IMR-90 (cell line): ENCODE data around the gene LUC7L2. TPM values are rescaled to one million over a fixed set of nuclear protein-coding genes. Genes with fewer than 3 reads are reported as not detected.
"Not testable (repeated sequence)": the region's sequence is repeated elsewhere in the genome, so short reads cannot be mapped to it uniquely, and the experiment has no call there.

Experiments
- ATAC-seq: fragments of 200-7000 bp; cut with Tn5 transposase; 2 replicates; pipeline ENCODE4 v1.9.1; 2020; ENCODE audit warnings: low read depth, mild to moderate bottlenecking, moderate library complexity
- BruUV-seq: library from RNA; stranded (reverse); fragments of 400-500 nt; replicated peaks from 2 replicates; lab custom pipeline; 2021; lab: Mats Ljungman, UMichigan
- CTCF ChIA-PET: fragments of 300-600 bp; formaldehyde crosslinking; extraction: SDS; loops from one replicate; lab custom pipeline; 2021; ENCODE audit warnings: antibody characterized with exemption; lab: Yijun Ruan, JAX
- POLR2A ChIA-PET: fragments of 300-600 bp; sonication (Branson Sonifier 250); formaldehyde crosslinking; loops from one replicate; lab custom pipeline; 2022; ENCODE audit warnings: antibody characterized with exemption; ENCODE audit not compliant: unreplicated experiment; lab: Charles Lee
- DNase-seq: peaks from one replicate; pipeline ENCODE4 v3.0.0; 2013
- H2AFZ ChIP-seq: replicated peaks from 2 replicates; pipeline ENCODE3; 2013; ENCODE audit warnings: low read length, mild to moderate bottlenecking; ENCODE audit not compliant: poor library complexity
- H2AK5ac ChIP-seq: 2 replicates; pipeline ENCODE4 v1.6.1; 2013; ENCODE audit warnings: low read depth, low read length, inconsistent platforms
- H2AK9ac ChIP-seq: replicated peaks from 2 replicates; pipeline ENCODE3; 2013; ENCODE audit warnings: mild to moderate bottlenecking, low read depth, low read length, moderate library complexity; ENCODE audit not compliant: poor library complexity
- H2BK120ac ChIP-seq: 2 replicates; pipeline ENCODE4 v1.6.1; 2013; ENCODE audit warnings: low read depth, low read length, inconsistent platforms
- H2BK15ac ChIP-seq: 3 replicates; pipeline ENCODE4 v1.6.1; 2013; ENCODE audit warnings: low read depth, low read length, inconsistent platforms
- H2BK20ac ChIP-seq: 2 replicates; pipeline ENCODE4 v1.6.1; 2013; ENCODE audit warnings: low read depth, mild to moderate bottlenecking, inconsistent platforms, low read length, moderate library complexity
- H2BK5ac ChIP-seq: 2 replicates; pipeline ENCODE4 v1.6.1; 2013; ENCODE audit warnings: mild to moderate bottlenecking, low read depth, low read length, inconsistent platforms; ENCODE audit not compliant: poor library complexity, severe bottlenecking
- H3K14ac ChIP-seq: replicated peaks from 2 replicates; pipeline ENCODE4 v1.6.1; 2013; ENCODE audit warnings: low read depth, low read length, inconsistent platforms
- H3K18ac ChIP-seq: 2 replicates; pipeline ENCODE4 v1.6.1; 2013; ENCODE audit warnings: low read depth, low read length, control low read depth
- H3K23ac ChIP-seq: 2 replicates; pipeline ENCODE4 v1.6.1; 2013; ENCODE audit warnings: low read depth, low read length, inconsistent platforms
- H3K27ac ChIP-seq: 2 replicates; pipeline ENCODE4 v1.5.1; 2013; ENCODE audit warnings: mild to moderate bottlenecking, control low read depth, low read length; ENCODE audit not compliant: insufficient read depth
- H3K27me3 ChIP-seq: 2 replicates; pipeline ENCODE4 v1.6.1; 2013; ENCODE audit warnings: low read length; ENCODE audit not compliant: control insufficient read depth, insufficient read depth
- H3K36me3 ChIP-seq: 2 replicates; pipeline ENCODE4 v1.6.1; 2013; ENCODE audit warnings: low read length, mixed read lengths; ENCODE audit not compliant: control insufficient read depth, insufficient read depth
- H3K4ac ChIP-seq: 2 replicates; pipeline ENCODE4 v1.6.1; 2013; ENCODE audit warnings: low read depth, low read length, inconsistent platforms
- H3K4me1 ChIP-seq: 2 replicates; pipeline ENCODE4 v1.6.1; 2013; ENCODE audit warnings: low read length, mixed read lengths; ENCODE audit not compliant: control insufficient read depth, insufficient read depth
- H3K4me2 ChIP-seq: 2 replicates; pipeline ENCODE4 v1.6.1; 2013; ENCODE audit warnings: low read depth, mild to moderate bottlenecking, control low read depth, low read length, moderate library complexity
- H3K4me3 ChIP-seq: 2 replicates; pipeline ENCODE4 v1.5.1; 2013; ENCODE audit warnings: low read depth, mild to moderate bottlenecking, control low read depth, low read length, moderate library complexity; ENCODE audit not compliant: insufficient read depth
- H3K56ac ChIP-seq: 2 replicates; pipeline ENCODE4 v1.6.1; 2013; ENCODE audit warnings: low read length, inconsistent platforms; ENCODE audit not compliant: insufficient read depth; ENCODE audit errors: extremely low read depth
- H3K79me1 ChIP-seq, 2 experiments: 2 replicates each; pipeline ENCODE4 v1.6.1; 2013; ENCODE audit warnings: low read length in 2 of 2, inconsistent platforms in 1 of 2, low read depth in 1 of 2
- H3K9ac ChIP-seq: 2 replicates; pipeline ENCODE4 v1.6.1; 2013; ENCODE audit warnings: low read depth, low read length, control low read depth
- H3K9me1 ChIP-seq: 2 replicates; pipeline ENCODE4 v1.6.1; 2013; ENCODE audit warnings: low read length, inconsistent platforms; ENCODE audit not compliant: insufficient read depth
- H3K9me3 ChIP-seq: 2 replicates; pipeline ENCODE4 v1.6.1; 2013; ENCODE audit warnings: low read length; ENCODE audit not compliant: control insufficient read depth, insufficient read depth
- H4K20me1 ChIP-seq: 2 replicates; pipeline ENCODE4 v1.6.1; 2013; ENCODE audit warnings: low read length, inconsistent platforms; ENCODE audit not compliant: insufficient read depth
- H4K5ac ChIP-seq: 2 replicates; pipeline ENCODE4 v1.6.1; 2013; ENCODE audit warnings: mild to moderate bottlenecking, low read depth, low read length, control low read depth
- H4K8ac ChIP-seq, 2 experiments: 2 replicates each; pipeline ENCODE4 v1.6.1; 2013; ENCODE audit warnings: low read depth in 2 of 2, low read length in 2 of 2, control low read depth in 1 of 2, inconsistent platforms in 1 of 2
- H4K91ac ChIP-seq: 2 replicates; pipeline ENCODE4 v1.6.1; 2013; ENCODE audit warnings: low read depth, low read length, inconsistent platforms; ENCODE audit not compliant: insufficient read depth
- BHLHE40 ChIP-seq: fragments of 150-350 bp; IDR thresholded peaks from 2 replicates; pipeline ENCODE4 v1.6.1; 2016; ENCODE audit warnings: mild to moderate bottlenecking, low read depth, low read length
- CEBPB ChIP-seq: IDR thresholded peaks from 2 replicates; pipeline ENCODE4 v1.6.1; 2012; ENCODE audit warnings: low read depth, low read length, improper control_type of control experiment
- FOS ChIP-seq: fragments of 150-350 bp; IDR thresholded peaks from 2 replicates; pipeline ENCODE4 v1.6.1; 2016; ENCODE audit warnings: low read depth, low read length
- RFX5 ChIP-seq: IDR thresholded peaks from 2 replicates; pipeline ENCODE4 v1.8.0; 2012; ENCODE audit warnings: low read depth, mild to moderate bottlenecking, low read length, moderate library complexity
- WGBS, 2 experiments: methylation state at CpG; one replicate each; pipeline versions ENCODE4 v1.1.5 to v1.1.7; 2013; ENCODE audit warnings: missing lambda C conversion rate in 2 of 2; ENCODE audit not compliant: insufficient read length in 1 of 2; ENCODE audit errors: extremely low coverage in 2 of 2; 5-methylcytosine and 5-hydroxymethylcytosine counted together
- dilution Hi-C: fragments of 300-500 bp; cut with HindIII; formaldehyde crosslinking; loops from one replicate; pipeline ENCODE4 v1.14.3; 2018; ENCODE audit warnings: low sequenced_read_pairs; ENCODE audit not compliant: unreplicated experiment
- in situ Hi-C: fragments of 300-500 bp; cut with MboI; formaldehyde crosslinking; loops from 3 replicates; pipeline ENCODE4 v1.14.3; 2019; ENCODE audit warnings: low sequenced_read_pairs, inconsistent platforms, mixed read lengths
- intact Hi-C: fragments of 100-400 bp; cut with micrococcal nuclease; formaldehyde crosslinking; loops from 2 replicates; pipeline ENCODE4 v1.10.0; 2022
- polyA plus RNA-seq, 3 experiments: library from polyadenylated mRNA; depleted of rRNA; stranded (reverse); fragments of >200 nt; gene quantifications; 2 replicates each; pipeline ENCODE4 v1.2.3, GENCODE V29; 2012; ENCODE audit warnings: low replicate concordance in 1 of 3
- total RNA-seq: library from RNA; depleted of rRNA; stranded (reverse); fragments of >200 nt; gene quantifications from 2 replicates; pipeline ENCODE4 v1.2.3, GENCODE V29; 2012

Gene LUC7L2
- total and polyA plus RNA-seq, 2 of the 4 experiments (the other 2 are of a cell fraction) = 14.9 to 31.8 TPM

DNA sequence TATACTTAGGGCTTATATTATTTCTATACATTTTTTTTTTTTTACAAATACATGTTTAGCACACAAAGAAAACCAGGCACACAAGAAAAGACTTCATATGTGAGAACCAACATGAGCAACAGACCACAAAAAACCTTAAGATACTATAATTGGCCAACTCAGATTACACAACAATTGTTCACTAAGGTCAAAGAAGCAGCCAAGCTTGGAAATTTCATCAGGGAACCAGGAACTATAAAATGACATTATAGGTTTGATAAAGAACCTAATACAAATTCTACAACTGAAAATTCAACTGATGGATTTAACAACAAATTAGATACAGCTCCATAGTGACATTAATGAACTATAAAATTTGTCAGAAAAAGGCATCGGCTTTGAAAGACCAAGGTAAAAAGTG lies 4.4 kb upstream of the LUC7L2 start:
- no peak overlapping the region for H3K23ac ChIP-seq
- peaks cover 10% of the 10 kb centered on the region; the same call in 1 of the 2 replicates for H4K20me1 ChIP-seq
- no peak overlapping the region for H3K14ac ChIP-seq
- no peaks in the 10 kb centered on the region for H3K9me3 ChIP-seq
- no peak overlapping the region for H3K4me2 ChIP-seq
- no peaks in the 10 kb centered on the region for H3K4me1 ChIP-seq
- H3K36me3 ChIP-seq = no peaks in the 10 kb centered on the region; the same call in 1 of the 2 replicates
- H2AFZ ChIP-seq = no peak overlapping the region
- TF ChIP-seq BHLHE40 = no peak
- no peak for TF ChIP-seq RFX5
- no peak for TF ChIP-seq FOS
- TF ChIP-seq CEBPB = 0 out of 2 replicates have a peak, but pooled peaks have one; percentile 9
- H3K56ac ChIP-seq = no peak overlapping the region
- in situ Hi-C loops (no loop called here), intact Hi-C loops (no loop called here), dilution Hi-C loops (no loop called here)
- H3K27ac ChIP-seq = no peak overlapping the region
- H2BK5ac ChIP-seq = no peak overlapping the region
- H3K79me1 ChIP-seq = peaks cover 0 to 9% of the 10 kb centered on the region in 2 experiments; a peak in 2 of 4 replicates
- H3K9ac ChIP-seq = no peak overlapping the region
- POLR2A ChIA-PET = no interaction called here
- H2BK120ac ChIP-seq = no peak overlapping the region
- no peak overlapping the region for H3K4ac ChIP-seq
- H4K91ac ChIP-seq = no peak overlapping the region
- no peaks in the 10 kb centered on the region for H3K9me1 ChIP-seq
- no peak overlapping the region for H2BK15ac ChIP-seq
- H4K8ac ChIP-seq = no peak overlapping the region
- no peak overlapping the region for H4K5ac ChIP-seq
- no peaks in the 10 kb centered on the region for H3K27me3 ChIP-seq
- WGBS, 2 experiments = no CpG with 5 or more reads among the region's 1 CpG
- no TSS peak for BruUV-seq
- no peak for DNase-seq
- H3K4me3 ChIP-seq = no peak overlapping the region
- no peak overlapping the region for H2AK9ac ChIP-seq
- CTCF ChIA-PET = interaction anchor here (0.6 kb wide), 1 partner anchor 260 kb away, joined by 4 read pairs; no protein-coding TSS in a partner anchor
- ATAC-seq = no peak
- no peak overlapping the region for H3K18ac ChIP-seq
- H2AK5ac ChIP-seq = no peak overlapping the region
- H2BK20ac ChIP-seq = no peak overlapping the region

DNA sequence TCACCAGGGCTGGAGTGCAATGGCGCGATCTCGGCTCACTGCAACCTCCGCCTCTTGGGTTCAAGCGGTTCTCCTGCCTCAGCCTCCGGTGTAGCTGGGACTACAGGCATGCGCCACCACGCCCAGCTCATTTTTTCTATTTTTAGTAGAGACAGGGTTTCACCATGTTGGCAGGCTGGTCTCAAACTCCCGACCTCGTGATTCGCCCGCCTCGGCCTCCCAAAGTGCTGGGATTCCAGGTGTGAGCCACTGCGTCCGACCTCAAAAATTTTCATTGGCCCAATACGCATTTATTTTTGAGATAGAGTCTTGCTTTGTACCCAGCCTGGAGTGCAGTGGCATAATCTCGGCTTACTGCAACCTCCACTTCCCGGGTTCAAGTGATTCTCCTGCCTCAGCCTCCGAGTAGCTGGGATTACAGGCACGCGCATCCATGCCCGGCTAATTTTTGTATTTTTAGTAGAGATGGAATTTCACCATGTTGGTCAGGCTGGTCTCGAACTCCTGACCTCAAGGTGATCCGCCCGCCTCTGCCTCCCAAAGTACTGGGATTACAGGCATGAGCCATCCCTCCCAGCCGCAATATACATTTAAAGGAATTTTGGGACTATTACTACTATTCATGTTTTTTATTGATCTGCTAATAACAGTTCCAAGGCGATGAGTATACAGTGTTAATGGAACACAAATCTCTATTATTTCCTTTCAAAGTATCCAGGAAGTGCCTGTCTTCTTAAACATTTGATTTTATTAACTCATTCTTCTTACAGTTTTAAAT lies 1.8 kb upstream of the LUC7L2 start:
- H2BK120ac ChIP-seq, H4K91ac ChIP-seq, dilution Hi-C loops, H4K5ac ChIP-seq, H3K36me3 ChIP-seq, H2BK20ac ChIP-seq, H3K4ac ChIP-seq, H3K4me1 ChIP-seq, H3K18ac ChIP-seq, intact Hi-C loops, in situ Hi-C loops, H2AK5ac ChIP-seq, H3K9me3 ChIP-seq, H3K14ac ChIP-seq, H3K27me3 ChIP-seq, H2AK9ac ChIP-seq, DNase-seq, H3K56ac ChIP-seq, BruUV-seq, H3K9me1 ChIP-seq, POLR2A ChIA-PET, H2BK15ac ChIP-seq, ATAC-seq, H2AFZ ChIP-seq: not testable (repeated sequence)
- CTCF ChIA-PET = interaction anchor here (0.7 kb wide), 1 partner anchor 77 kb away, joined by 4 read pairs; no protein-coding TSS in a partner anchor
- peak overlapping the region in 1 of 2 experiments; percentile 92; a peak in 1 of 4 replicates for H4K8ac ChIP-seq
- H3K23ac ChIP-seq = 0 out of 2 replicates have a peak overlapping the region, but pooled peaks have one; percentile 17
- peak overlapping the region; percentile 90 for H2BK5ac ChIP-seq
- peak overlapping the region; percentile 87 for H3K9ac ChIP-seq
- H3K79me1 ChIP-seq = peaks cover 0 to 20% of the 10 kb centered on the region in 2 experiments; a peak in 2 of 4 replicates
- peak overlapping the region; percentile 56; the same call in 1 of the 2 replicates for H3K4me3 ChIP-seq
- peaks cover 33% of the 10 kb centered on the region for H4K20me1 ChIP-seq
- 97% methylated on average over 12 of the region's 27 CpGs; no CpG with 5 or more reads in 1 of the 2 experiments for WGBS, 2 experiments
- peak overlapping the region; percentile 84; the same call in 1 of the 2 replicates for H3K27ac ChIP-seq
- H3K4me2 ChIP-seq = peak overlapping the region; percentile 76
